ENCODE measurements around the gene CNTLN. TPM values are rescaled to one million over a fixed set of nuclear protein-coding genes. Genes with fewer than 3 reads are reported as not detected.

CNTLN gene
- total RNA-seq, 1 experiment from 2014 or later: 15.0 TPM

GRCh38 chr9:17484906-17485305, 350.1 kb downstream of the CNTLN start:
- Histone ChIP-seq H3K9ac (ENCODE audit: extremely low read depth, insufficient read length, low read length) (no peak overlapping the region), H4K91ac (ENCODE audit: insufficient read length, low read depth, low read length) (no peak overlapping the region), H3K27ac (ENCODE audit: insufficient read length, low read depth, low read length) (no peak overlapping the region), H3K79me2 (ENCODE audit: insufficient read depth, low read length) (no peaks in the 10 kb centered on the region), H2BK5ac (ENCODE audit: insufficient read length, low read length) (no peak overlapping the region), H4K5ac (ENCODE audit: insufficient read length, low read depth, low read length) (no peak overlapping the region), H2BK15ac (ENCODE audit: low read depth, low read length) (no peak overlapping the region), H2AFZ (ENCODE audit: low read length) (no peak overlapping the region), H3K4me1 (ENCODE audit: insufficient read depth, low read length) (no peaks in the 10 kb centered on the region; the same call in 1 of the 2 replicates), H3K27me3 (ENCODE audit: insufficient read depth, low read length) (no peaks in the 10 kb centered on the region), H3K14ac (ENCODE audit: insufficient read depth, low read length) (no peak overlapping the region), H2BK120ac (ENCODE audit: low read depth, low read length, poor library complexity, severe bottlenecking) (no peak overlapping the region), H3K56ac (ENCODE audit: insufficient read length, low read depth, low read length) (no peak overlapping the region), H2AK5ac (ENCODE audit: insufficient read length, low read length) (no peak overlapping the region), H4K8ac (replicated peaks; ENCODE audit: insufficient read length, low read depth, low read length) (no peak overlapping the region), H3K23ac (ENCODE audit: insufficient read length, low read depth, low read length) (no peak overlapping the region), H3T11ph (ENCODE audit: low read length) (no peak overlapping the region), H3K23me2 (ENCODE audit: insufficient read length, low read depth, low read length, poor library complexity, severe bottlenecking) (no peaks in the 10 kb centered on the region), H3K18ac (ENCODE audit: insufficient read length, low read depth, low read length) (no peak overlapping the region), H2BK12ac (ENCODE audit: insufficient read length, low read depth, low read length) (no peak overlapping the region), H3K4me2 (ENCODE audit: insufficient read depth, insufficient read length, low read length) (no peak overlapping the region), H2BK20ac (ENCODE audit: low read depth, low read length, poor library complexity, severe bottlenecking) (no peak overlapping the region), H3K79me1 (ENCODE audit: insufficient read depth, low read depth, low read length, poor library complexity, severe bottlenecking) (no peaks in the 10 kb centered on the region), H3K4ac (ENCODE audit: low read depth, low read length) (no peak overlapping the region), H4K20me1 (ENCODE audit: control insufficient read depth, insufficient read depth, insufficient read length) (no peaks in the 10 kb centered on the region), H3K9me3 (ENCODE audit: control insufficient read depth, low read depth, low read length) (no peaks in the 10 kb centered on the region)
- Mint-ChIP-seq H3K27me3 (ENCODE audit: low read depth) (no peaks in the 10 kb centered on the region), H3K4me3 (no peak overlapping the region), H3K4me1 (no peaks in the 10 kb centered on the region), H3K27ac (no peak overlapping the region), H3K36me3 (ENCODE audit: insufficient read depth in 1 of 3, low read depth in 3 of 3) (no peaks in the 10 kb centered on the region), H3K9me3 (no peaks in the 10 kb centered on the region)
- no peak for DNase-seq
- WGBS (ENCODE audit: extremely low coverage, insufficient read length, low lambda C conversion rate): no CpG with 5 or more reads among the region's 3 CpGs
- TF ChIP-seq CTCF (conservative IDR thresholded peaks at IDR 0.05): no peak
